Measurements from ENCODE around the gene CREB3L1.
A peak's percentile ranks its signal among the peaks of the same experiment; 100 is the strongest.

CREB3L1 gene

GRCh38 chr11:46242952-46243795, 34.3 kb upstream of the CREB3L1 start:
- DNase-seq (ENCODE audit: extremely low read depth, low read depth), result peak; percentile 98
- TF ChIP-seq CTCF (IDR thresholded peaks at IDR 0.05; ENCODE audit: low read depth, low read length), result no peak

DNA sequence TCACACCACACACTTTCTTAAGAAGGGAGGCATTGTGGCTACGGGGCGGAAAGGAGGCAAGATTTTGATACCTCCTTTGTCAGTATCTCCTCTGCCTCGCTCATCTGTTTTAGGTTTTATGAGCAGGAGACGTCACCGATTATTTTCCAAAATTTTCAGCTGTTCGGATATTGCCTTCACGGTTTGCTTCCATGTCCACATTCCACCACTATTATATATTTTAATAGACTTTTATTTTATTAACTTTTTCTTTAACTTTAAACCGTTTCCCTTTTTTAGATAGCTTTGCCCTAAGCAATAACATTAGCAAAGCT, 33.7 kb upstream of the CREB3L1 start:
- DNase-seq (ENCODE audit: extremely low read depth, low read depth), result no peak
- no peak for TF ChIP-seq CTCF (IDR thresholded peaks at IDR 0.05; ENCODE audit: low read depth, low read length)

GRCh38 chr11:46246521-46246920, 30.9 kb upstream of the CREB3L1 start:
- DNase-seq (ENCODE audit: extremely low read depth, low read depth), result peak; percentile 36
- no peak for TF ChIP-seq CTCF (IDR thresholded peaks at IDR 0.05; ENCODE audit: low read depth, low read length)

GRCh38 chr11:46247090-46247489, 30.4 kb upstream of the CREB3L1 start:
- no peak for TF ChIP-seq CTCF (IDR thresholded peaks at IDR 0.05; ENCODE audit: low read depth, low read length)
- DNase-seq (ENCODE audit: extremely low read depth, low read depth), result peak; percentile 14

DNA sequence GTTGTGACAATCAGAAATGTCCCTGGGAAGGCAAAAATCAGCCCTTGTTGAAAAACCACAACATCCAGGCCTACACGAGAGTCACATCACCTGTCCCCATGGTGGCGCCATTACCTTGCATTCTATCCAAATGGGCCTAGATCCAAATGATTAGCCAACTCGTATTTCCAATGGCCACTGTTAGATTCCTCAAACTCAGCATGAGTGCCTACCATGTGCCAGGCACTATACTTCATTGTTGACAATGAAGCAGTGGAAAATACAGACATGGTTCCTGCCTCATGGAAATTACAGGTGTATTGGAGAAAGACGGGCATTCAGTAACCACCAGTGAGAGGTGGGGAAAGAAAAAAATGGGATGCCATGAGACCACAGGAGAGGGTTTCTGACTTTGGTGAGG, 29.8 kb upstream of the CREB3L1 start:
- no peak for DNase-seq (ENCODE audit: extremely low read depth, low read depth)

DNA sequence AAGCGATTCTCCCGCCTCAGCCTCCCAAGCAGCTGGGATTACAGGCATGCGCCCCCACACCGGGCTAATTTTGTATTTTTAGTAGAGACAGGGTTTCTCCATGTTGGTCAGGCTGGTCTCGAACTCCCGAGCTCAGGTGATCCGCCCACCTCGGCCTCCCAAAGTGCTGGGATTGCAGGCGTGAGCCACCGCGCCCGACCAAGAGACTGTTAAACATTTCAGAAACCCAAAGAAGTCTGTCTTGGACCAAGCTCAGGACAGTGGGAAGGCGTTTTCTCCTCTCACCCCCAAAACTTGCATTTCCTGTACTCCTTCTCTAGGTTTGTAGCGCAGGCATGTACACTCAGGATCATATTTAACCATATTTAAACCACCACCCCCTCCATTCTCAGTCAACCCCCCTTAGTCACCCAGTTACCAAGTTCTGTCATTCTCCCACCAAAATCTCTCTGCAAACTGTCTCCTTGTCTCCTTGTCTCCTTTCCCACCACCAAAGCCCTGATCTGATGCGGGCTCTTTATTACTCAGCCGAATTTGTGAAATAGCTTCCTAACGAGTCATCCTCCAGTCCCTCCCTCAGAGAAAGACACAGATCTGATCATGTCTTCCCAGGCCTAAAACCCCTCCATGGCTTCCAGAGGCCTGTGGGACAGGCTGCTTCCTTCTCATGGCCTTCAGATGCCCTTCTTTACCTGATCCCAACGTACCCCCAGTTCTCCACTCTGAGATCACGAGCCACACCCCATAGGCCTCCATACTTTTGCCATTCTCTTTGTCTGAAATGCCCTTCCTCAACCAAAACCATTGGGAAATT, 29.0 kb upstream of the CREB3L1 start:
- peak; percentile 59 for DNase-seq (ENCODE audit: extremely low read depth, low read depth)

More for the DNA sequence above, 29.8 kb upstream of the CREB3L1 start:
- no peak; the same call in 1 of the 2 replicates for TF ChIP-seq CTCF (IDR thresholded peaks at IDR 0.05; ENCODE audit: low read depth, low read length)

More for the DNA sequence above, 29.0 kb upstream of the CREB3L1 start:
- TF ChIP-seq CTCF (IDR thresholded peaks at IDR 0.05; ENCODE audit: low read depth, low read length), result no peak
